Hepatocyte (in vitro differentiated cells): Measurements from ENCODE around the gene PLS3. TPM values are rescaled to one million over a fixed set of nuclear protein-coding genes. Genes with fewer than 3 reads are reported as not detected.

ENCODE experiments used
- DNase-seq: peaks from one replicate; pipeline ENCODE4 v3.0.0-alpha.2; 2016; ENCODE audit warnings: low spot score
- H2AFZ ChIP-seq: fragments of 200-600 bp; sonication (generic); 2 replicates; pipeline ENCODE4 v1.6.0; 2016; ENCODE audit warnings: antibody characterized with exemption, mild to moderate bottlenecking
- H3K27ac ChIP-seq: fragments of 200-600 bp; sonication (generic); 2 replicates; pipeline ENCODE4 v1.5.1; 2016; ENCODE audit warnings: mild to moderate bottlenecking
- H3K27me3 ChIP-seq: fragments of 200-600 bp; sonication (generic); 2 replicates; pipeline ENCODE4 v1.6.1; 2016
- H3K36me3 ChIP-seq: fragments of 200-600 bp; sonication (generic); replicated peaks from 2 replicates; pipeline ENCODE4 v1.5.1; 2016; ENCODE audit warnings: low read depth; ENCODE audit not compliant: insufficient read depth
- H3K4me1 ChIP-seq: fragments of 200-600 bp; sonication (generic); 2 replicates; pipeline ENCODE4 v1.5.1; 2016; ENCODE audit warnings: mild to moderate bottlenecking, moderate library complexity; ENCODE audit not compliant: insufficient read depth
- H3K4me2 ChIP-seq: fragments of 200-600 bp; sonication (generic); 2 replicates; pipeline ENCODE4 v1.6.0; 2016
- H3K4me3 ChIP-seq: fragments of 200-600 bp; sonication (generic); 2 replicates; pipeline ENCODE4 v1.5.1; 2016; ENCODE audit warnings: mild to moderate bottlenecking
- H3K79me2 ChIP-seq: fragments of 200-600 bp; sonication (generic); 2 replicates; pipeline ENCODE4 v1.6.0; 2017; ENCODE audit warnings: mild to moderate bottlenecking
- H3K9me2 ChIP-seq: fragments of 200-600 bp; sonication (generic); replicated peaks from 2 replicates; pipeline ENCODE4 v1.6.0; 2017; ENCODE audit warnings: mild to moderate bottlenecking; ENCODE audit not compliant: insufficient read depth
- H3K9me3 ChIP-seq: fragments of 200-600 bp; sonication (generic); 2 replicates; pipeline ENCODE4 v1.5.1; 2016; ENCODE audit warnings: low read depth, mild to moderate bottlenecking
- H4K20me1 ChIP-seq: fragments of 200-600 bp; sonication (generic); 2 replicates; pipeline ENCODE4 v1.6.0; 2016; ENCODE audit warnings: mild to moderate bottlenecking; ENCODE audit not compliant: insufficient read depth, poor library complexity, severe bottlenecking
- EZH2 ChIP-seq: fragments of 200-600 bp; sonication (generic); IDR thresholded peaks from 2 replicates; pipeline ENCODE4 v1.6.1; 2016; ENCODE audit warnings: antibody characterized with exemption, mild to moderate bottlenecking, borderline replicate concordance
- EZH2phosphoT487 ChIP-seq: fragments of 200-600 bp; sonication (generic); IDR thresholded peaks from one replicate; pipeline ENCODE4 v1.6.1; 2018; ENCODE audit warnings: antibody characterized with exemption, mild to moderate bottlenecking, low read depth, moderate library complexity; ENCODE audit not compliant: unreplicated experiment, severe bottlenecking
- WGBS: methylation state at CpG from one replicate; pipeline ENCODE4 v1.1.6; 2016; ENCODE audit warnings: low lambda C conversion rate; ENCODE audit errors: missing lambda C conversion rate; 5-methylcytosine and 5-hydroxymethylcytosine counted together
- polyA plus RNA-seq: library from polyadenylated mRNA; unstranded; fragments of >200 nt; fragmentation: Nextera tagmentation; extraction: Ambion mirVana; gene quantifications from 2 replicates; pipeline ENCODE4 v1.2.1, GENCODE V29; 2016
- total RNA-seq: library from RNA; depleted of rRNA; stranded (reverse); fragments of >200 nt; gene quantifications from 2 replicates; pipeline ENCODE4 v1.2.3, GENCODE V29; 2014
- TF ChIP-seq, protein P1 (sequence below): fragments of 200-600 bp; sonication (generic); IDR thresholded peaks from 2 replicates; pipeline ENCODE4 v1.5.1; 2016; ENCODE audit warnings: antibody characterized with exemption, mild to moderate bottlenecking; ENCODE audit not compliant: poor library complexity

The PLS3 gene
- total and polyA plus RNA-seq, 2 experiments from 2014 or later: 277 to 361 TPM

DNA sequence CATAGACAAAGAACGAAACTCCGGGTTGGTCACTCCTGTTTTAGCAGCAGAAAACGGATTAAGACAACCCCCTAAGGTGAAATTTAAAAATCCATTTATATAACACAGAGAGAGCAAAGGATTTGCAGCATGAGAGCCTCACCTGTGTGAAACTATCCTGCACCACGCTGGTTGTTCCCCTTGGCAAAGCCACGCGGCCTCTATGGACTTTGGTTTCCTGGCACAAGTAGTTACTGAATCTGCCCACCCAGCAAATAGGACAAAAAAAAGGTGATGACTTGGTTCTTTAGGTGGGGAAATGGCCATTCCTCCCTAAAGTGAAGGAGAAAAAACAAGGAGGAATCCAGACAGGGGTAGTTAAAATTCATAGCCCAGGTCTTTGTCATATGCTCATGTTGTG is 133.1 kb downstream of the PLS3 start:
- DNase-seq: no peak
- Histone ChIP-seq H3K27me3 (no peaks in the 10 kb centered on the region), H3K36me3 (no peaks in the 10 kb centered on the region), H3K9me2 (no peaks in the 10 kb centered on the region), H3K4me1 (no peaks in the 10 kb centered on the region), H3K9me3 (no peaks in the 10 kb centered on the region), H3K27ac (no peak overlapping the region), H3K4me3 (no peak overlapping the region), H2AFZ (no peak overlapping the region), H4K20me1 (no peaks in the 10 kb centered on the region), H3K4me2 (no peak overlapping the region), H3K79me2 (no peaks in the 10 kb centered on the region)
- WGBS: 49% methylated on average over 6 of the region's 6 CpGs
- TF ChIP-seq, protein P1, sequence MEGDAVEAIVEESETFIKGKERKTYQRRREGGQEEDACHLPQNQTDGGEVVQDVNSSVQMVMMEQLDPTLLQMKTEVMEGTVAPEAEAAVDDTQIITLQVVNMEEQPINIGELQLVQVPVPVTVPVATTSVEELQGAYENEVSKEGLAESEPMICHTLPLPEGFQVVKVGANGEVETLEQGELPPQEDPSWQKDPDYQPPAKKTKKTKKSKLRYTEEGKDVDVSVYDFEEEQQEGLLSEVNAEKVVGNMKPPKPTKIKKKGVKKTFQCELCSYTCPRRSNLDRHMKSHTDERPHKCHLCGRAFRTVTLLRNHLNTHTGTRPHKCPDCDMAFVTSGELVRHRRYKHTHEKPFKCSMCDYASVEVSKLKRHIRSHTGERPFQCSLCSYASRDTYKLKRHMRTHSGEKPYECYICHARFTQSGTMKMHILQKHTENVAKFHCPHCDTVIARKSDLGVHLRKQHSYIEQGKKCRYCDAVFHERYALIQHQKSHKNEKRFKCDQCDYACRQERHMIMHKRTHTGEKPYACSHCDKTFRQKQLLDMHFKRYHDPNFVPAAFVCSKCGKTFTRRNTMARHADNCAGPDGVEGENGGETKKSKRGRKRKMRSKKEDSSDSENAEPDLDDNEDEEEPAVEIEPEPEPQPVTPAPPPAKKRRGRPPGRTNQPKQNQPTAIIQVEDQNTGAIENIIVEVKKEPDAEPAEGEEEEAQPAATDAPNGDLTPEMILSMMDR: no peak
- TF ChIP-seq EZH2: no peak
- no peak for TF ChIP-seq EZH2phosphoT487

DNA sequence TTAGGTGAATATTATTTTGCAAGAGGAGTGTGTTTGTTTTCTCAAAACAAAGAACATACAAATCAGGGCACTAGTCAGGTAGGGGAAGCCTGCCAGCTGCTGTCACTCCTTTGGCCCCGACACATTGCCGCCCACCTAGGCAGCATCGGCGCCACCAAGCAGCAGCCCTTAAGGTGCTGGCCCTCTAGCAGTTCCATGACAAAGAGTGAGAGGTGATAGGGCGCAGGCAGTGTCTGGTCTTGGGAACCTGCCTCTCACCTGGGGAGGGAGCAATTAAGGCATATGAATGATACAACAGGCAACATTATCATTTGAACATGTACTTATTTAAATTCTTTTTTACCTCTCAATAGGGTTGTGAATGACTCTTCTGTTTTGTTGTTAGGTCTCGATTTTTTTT is 135.1 kb downstream of the PLS3 start:
- H3K79me2 ChIP-seq: no peaks in the 10 kb centered on the region
- no peak for TF ChIP-seq EZH2
- TF ChIP-seq, protein P1: no peak
- TF ChIP-seq EZH2phosphoT487: no peak
- no peaks in the 10 kb centered on the region for H4K20me1 ChIP-seq
- no peaks in the 10 kb centered on the region for H3K9me3 ChIP-seq
- H3K36me3 ChIP-seq: no peaks in the 10 kb centered on the region
- no peak overlapping the region for H3K27ac ChIP-seq
- DNase-seq: no peak
- no peaks in the 10 kb centered on the region for H3K27me3 ChIP-seq
- H3K4me1 ChIP-seq: no peaks in the 10 kb centered on the region
- no peak overlapping the region for H3K4me2 ChIP-seq
- no peaks in the 10 kb centered on the region for H3K9me2 ChIP-seq
- 45% methylated on average over 6 of the region's 6 CpGs for WGBS
- H3K4me3 ChIP-seq: no peak overlapping the region
- no peak overlapping the region for H2AFZ ChIP-seq

DNA sequence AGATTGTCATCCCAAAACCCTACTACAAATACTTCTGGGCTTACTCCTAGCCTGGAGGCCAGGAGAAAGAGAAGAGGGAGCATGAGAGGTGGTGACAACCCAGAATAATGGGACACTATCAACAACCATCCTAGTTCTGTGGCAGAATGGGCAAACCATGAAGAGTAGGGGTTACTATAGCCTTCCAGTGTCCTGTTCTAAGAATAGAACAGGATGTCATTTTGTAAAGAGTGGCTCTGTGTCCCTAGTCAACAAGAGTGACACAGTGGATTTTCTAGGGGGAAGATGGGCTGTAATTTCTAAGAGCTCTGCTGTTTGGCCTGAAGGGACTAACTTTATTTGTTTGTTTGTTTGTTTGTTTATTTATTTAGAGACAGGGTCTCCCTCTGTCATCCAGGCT is 136.0 kb downstream of the PLS3 start:
- no peak overlapping the region for H2AFZ ChIP-seq
- H3K9me2 ChIP-seq: no peaks in the 10 kb centered on the region
- TF ChIP-seq, protein P1: no peak
- TF ChIP-seq EZH2 (no peak), EZH2phosphoT487 (no peak)

DNA sequence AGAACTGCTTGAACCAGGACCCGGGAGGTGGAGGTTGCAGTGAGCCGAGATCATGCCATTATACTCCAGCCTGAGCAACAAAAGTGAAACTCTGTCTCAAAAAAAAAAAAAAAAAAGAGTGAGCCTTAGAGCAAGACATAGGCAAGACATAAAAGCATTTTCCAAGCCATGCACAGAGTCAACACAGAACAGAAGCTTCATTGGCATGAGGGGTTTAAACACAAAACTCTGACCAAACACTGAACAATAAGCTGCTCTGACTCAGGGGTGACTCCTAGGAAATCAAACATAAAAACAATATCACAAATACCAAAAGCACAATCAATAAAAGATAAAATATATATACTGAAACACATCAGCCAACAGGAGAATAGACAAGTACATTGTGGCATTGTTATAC is 136.8 kb downstream of the PLS3 start:
- Histone ChIP-seq H3K27ac (no peak overlapping the region), H3K36me3 (no peaks in the 10 kb centered on the region), H3K4me2 (no peak overlapping the region), H3K27me3 (no peaks in the 10 kb centered on the region), H3K4me1 (no peaks in the 10 kb centered on the region), H3K9me3 (no peaks in the 10 kb centered on the region), H3K9me2 (no peaks in the 10 kb centered on the region), H3K4me3 (no peak overlapping the region), H3K79me2 (no peaks in the 10 kb centered on the region), H4K20me1 (no peaks in the 10 kb centered on the region), H2AFZ (no peak overlapping the region)
- no peak for TF ChIP-seq EZH2phosphoT487
- no peak for TF ChIP-seq EZH2
- TF ChIP-seq, protein P1: no peak
- WGBS: 89% methylated on average over 2 of the region's 2 CpGs
- DNase-seq: no peak

More for the DNA sequence above, 136.0 kb downstream of the PLS3 start:
- Histone ChIP-seq H3K4me1 (no peaks in the 10 kb centered on the region), H4K20me1 (no peaks in the 10 kb centered on the region), H3K4me2 (no peak overlapping the region), H3K9me3 (no peaks in the 10 kb centered on the region), H3K36me3 (no peaks in the 10 kb centered on the region), H3K27me3 (no peaks in the 10 kb centered on the region), H3K79me2 (no peaks in the 10 kb centered on the region), H3K27ac (no peak overlapping the region), H3K4me3 (no peak overlapping the region)
- DNase-seq: no peak
